Astrocyte of the cerebellum (primary cell): ENCODE results near the gene IFNE.

Source experiments
- DNase-seq: peaks from one replicate; pipeline ENCODE4 v3.0.0-alpha.2; 2011; ENCODE audit warnings: low read depth
- H3K4me3 ChIP-seq: 2 replicates; pipeline ENCODE4 v1.5.1; 2011; ENCODE audit warnings: mild to moderate bottlenecking, low read depth, low read length, moderate library complexity
- CTCF ChIP-seq: IDR thresholded peaks from 2 replicates; pipeline ENCODE4 v1.5.1; 2012; ENCODE audit warnings: low read length, low read depth, moderate library complexity, mild to moderate bottlenecking; ENCODE audit errors: missing control alignments
- in situ Hi-C: cut with HindIII; loops from 2 replicates; pipeline ENCODE4 v1.10.0; 2017; ENCODE audit warnings: low sequenced_read_pairs

IFNE gene

GRCh38 chr9:21502586-21502985 is 20.5 kb upstream of the IFNE start:
- in situ Hi-C loops = no loop called here
- no peak overlapping the region for H3K4me3 ChIP-seq
- no peak for DNase-seq
- TF ChIP-seq CTCF = no peak

GRCh38 chr9:21499912-21500311 is 17.8 kb upstream of the IFNE start:
- H3K4me3 ChIP-seq = no peak overlapping the region
- no peak for DNase-seq
- TF ChIP-seq CTCF = no peak
- in situ Hi-C loops = no loop called here

- H3K4me3 ChIP-seq = no peak overlapping the region
- DNase-seq = no peak
- no peak for TF ChIP-seq CTCF
- in situ Hi-C loops = no loop called here
Observed at GRCh38 chr9:21491756-21492155, 9.6 kb upstream of the IFNE start.

GRCh38 chr9:21481470-21482056 is 550 bp downstream of the IFNE start:
- no peak overlapping the region for H3K4me3 ChIP-seq
- no peak for TF ChIP-seq CTCF
- DNase-seq = no peak
- in situ Hi-C loops = no loop called here

- no peak for TF ChIP-seq CTCF
- in situ Hi-C loops = no loop called here
- DNase-seq = no peak
- no peak overlapping the region for H3K4me3 ChIP-seq
Observed at GRCh38 chr9:21479152-21479702, 2.9 kb downstream of the IFNE start.

GRCh38 chr9:21477466-21477865 is 4.6 kb downstream of the IFNE start:
- TF ChIP-seq CTCF = no peak
- no peak for DNase-seq
- in situ Hi-C loops = no loop called here
- no peak overlapping the region for H3K4me3 ChIP-seq

GRCh38 chr9:21473236-21473635 is 8.9 kb downstream of the IFNE start:
- in situ Hi-C loops = loop anchor here (25.0 kb wide), 1 partner anchor 314 kb away; no protein-coding TSS in a partner anchor
- DNase-seq = no peak
- peak; percentile 26 for TF ChIP-seq CTCF
- H3K4me3 ChIP-seq = no peak overlapping the region
